Activated CD8-positive, alpha-beta memory T cell treated with anti-CD3 and anti-CD28 coated beads, Interleukin-2, amount 50 U/mL, for 1 hour (primary cell): ENCODE measurements around the gene ATE1.
"Not testable (repeated sequence)": the region's sequence is repeated elsewhere in the genome, so short reads cannot be mapped to it uniquely, and the experiment has no call there.

Source experiments
- DNase-seq: peaks from one replicate; pipeline ENCODE4 v3.0.0-alpha.2; 2020; ENCODE audit errors: extremely low read depth

ATE1 gene

GRCh38 chr10:121739114-121739513, 188.7 kb downstream of the ATE1 start:
- DNase-seq: no peak

GRCh38 chr10:121736315-121737130, 191.3 kb downstream of the ATE1 start:
- DNase-seq: no peak

GRCh38 chr10:121735263-121735662, 192.6 kb downstream of the ATE1 start:
- no peak for DNase-seq

GRCh38 chr10:121734589-121735045, 193.2 kb downstream of the ATE1 start:
- DNase-seq: no peak

- DNase-seq: no peak
Measured at GRCh38 chr10:121732656-121733445, 195.0 kb downstream of the ATE1 start.

- no peak for DNase-seq
Measured at GRCh38 chr10:121732172-121732571, 195.7 kb downstream of the ATE1 start.

- no peak for DNase-seq
Measured at GRCh38 chr10:121724282-121724681, 203.5 kb downstream of the ATE1 start.

- no peak for DNase-seq
Measured at GRCh38 chr10:121722665-121723064, 205.2 kb downstream of the ATE1 start.

GRCh38 chr10:121721257-121721656, 206.6 kb downstream of the ATE1 start:
- DNase-seq: no peak

- DNase-seq: no peak
Measured at GRCh38 chr10:121715969-121716368, 211.9 kb downstream of the ATE1 start.

- no peak for DNase-seq
Measured at GRCh38 chr10:121715076-121715475, 212.8 kb downstream of the ATE1 start.

GRCh38 chr10:121713486-121713885, 214.3 kb downstream of the ATE1 start:
- DNase-seq: no peak

GRCh38 chr10:121710971-121711370, 216.9 kb downstream of the ATE1 start:
- no peak for DNase-seq

GRCh38 chr10:121710207-121710606, 217.6 kb downstream of the ATE1 start:
- no peak for DNase-seq

- DNase-seq: no peak
Measured at GRCh38 chr10:121709675-121710073, 218.2 kb downstream of the ATE1 start.

GRCh38 chr10:121708728-121709674, 218.8 kb downstream of the ATE1 start:
- DNase-seq: no peak

GRCh38 chr10:121702351-121703320, 225.2 kb downstream of the ATE1 start:
- no peak for DNase-seq

- no peak for DNase-seq
Measured at GRCh38 chr10:121700416-121700815, 227.4 kb downstream of the ATE1 start.

- DNase-seq: not testable (repeated sequence)
Measured at GRCh38 chr10:121699703-121700102, 228.1 kb downstream of the ATE1 start.

- DNase-seq: no peak
Measured at GRCh38 chr10:121698902-121699301, 228.9 kb downstream of the ATE1 start.

- DNase-seq: no peak
Measured at GRCh38 chr10:121698336-121698735, 229.5 kb downstream of the ATE1 start.
